GM12864 (cell line): Measurements from ENCODE around the gene KCTD11.

ENCODE experiments used
- DNase-seq: peaks from one replicate; pipeline ENCODE4 v3.0.0-alpha.2; 2011; ENCODE audit warnings: low read depth
- H3K4me3 ChIP-seq: 2 replicates; pipeline ENCODE4 v1.5.1; 2011; ENCODE audit warnings: mild to moderate bottlenecking, low read depth, low read length, control low read depth
- CTCF ChIP-seq: IDR thresholded peaks from 2 replicates; pipeline ENCODE4 v1.5.1; 2011; ENCODE audit warnings: low read depth, mild to moderate bottlenecking, moderate library complexity, low read length, control low read depth, inconsistent platforms; ENCODE audit errors: missing control alignments

Gene KCTD11

DNA sequence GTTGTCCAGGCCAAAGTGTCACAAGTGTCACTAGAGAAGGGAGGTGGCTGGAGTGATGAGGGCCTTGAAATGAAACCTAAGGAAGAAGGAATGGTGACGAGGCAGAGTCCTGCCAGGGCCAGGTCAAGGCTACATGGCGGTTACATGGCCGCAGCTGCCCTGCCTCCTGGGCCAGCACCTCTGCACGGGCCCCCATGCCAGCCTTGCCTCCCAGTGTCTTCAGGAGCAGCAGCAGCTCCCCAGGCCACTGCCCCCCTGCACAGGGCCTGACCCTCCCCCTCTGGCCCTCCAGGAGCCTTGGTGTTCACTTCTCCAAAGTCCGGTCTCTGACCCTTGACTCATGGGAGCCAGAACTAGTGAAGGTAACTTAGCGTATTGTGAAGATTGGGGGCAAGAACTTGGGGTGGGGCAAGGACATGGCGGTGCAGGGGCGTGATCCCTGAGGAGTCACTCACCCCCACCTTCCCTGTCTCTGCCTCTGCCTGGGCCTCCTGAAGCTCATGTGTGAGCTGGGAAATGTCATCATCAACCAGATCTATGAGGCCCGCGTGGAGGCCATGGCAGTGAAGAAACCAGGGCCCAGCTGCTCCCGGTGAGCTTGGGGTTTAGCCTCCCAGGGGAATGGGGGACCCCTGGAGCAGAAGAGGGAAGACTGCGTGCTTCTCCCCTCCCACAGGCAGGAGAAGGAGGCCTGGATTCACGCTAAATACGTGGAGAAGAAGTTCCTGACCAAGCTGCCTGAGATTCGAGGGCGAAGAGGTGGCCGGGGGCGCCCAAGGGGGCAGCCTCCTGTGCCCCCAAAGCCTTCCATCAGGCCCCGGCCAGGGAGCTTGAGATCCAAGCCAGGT is 4.1 kb upstream of the KCTD11 start:
- no peak overlapping the region for H3K4me3 ChIP-seq
- DNase-seq: no peak
- TF ChIP-seq CTCF: no peak

DNA sequence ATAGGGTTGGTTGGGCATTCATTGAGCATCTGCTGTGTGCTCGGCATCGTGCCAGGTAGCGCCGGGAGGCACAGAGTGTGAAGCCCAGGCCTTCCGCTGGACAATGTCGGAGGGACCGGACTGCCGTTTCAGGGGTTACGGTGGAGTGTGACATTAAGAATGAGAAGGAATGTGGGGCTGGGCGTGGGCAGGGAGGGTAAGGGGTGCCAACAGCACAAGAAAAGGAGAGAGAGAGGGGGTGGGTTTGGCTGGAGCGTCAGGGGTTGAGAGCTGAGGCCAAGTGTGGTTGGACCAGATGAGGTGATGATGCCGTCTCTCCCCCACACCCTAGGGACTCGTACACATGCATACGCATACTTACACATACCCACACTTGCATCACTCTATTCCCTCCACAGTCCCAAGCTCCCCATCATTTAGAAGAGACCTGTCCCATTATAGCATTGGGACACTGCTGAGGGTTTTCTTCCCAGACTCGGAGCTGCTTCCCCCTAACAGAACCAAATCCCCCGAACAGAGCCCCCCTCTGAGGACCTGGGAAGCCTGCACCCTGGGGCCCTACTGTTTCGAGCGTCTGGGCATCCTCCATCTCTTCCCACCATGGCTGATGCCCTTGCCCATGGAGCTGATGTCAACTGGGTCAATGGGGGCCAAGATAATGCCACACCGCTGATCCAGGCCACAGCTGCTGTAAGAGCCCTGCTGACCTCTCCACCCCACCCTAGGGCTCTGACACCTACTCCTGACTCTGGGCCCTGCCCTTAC is 3.3 kb upstream of the KCTD11 start:
- DNase-seq: no peak
- H3K4me3 ChIP-seq: no peak overlapping the region
- no peak for TF ChIP-seq CTCF

- peak; percentile 72 for TF ChIP-seq CTCF
- DNase-seq: no peak
- H3K4me3 ChIP-seq: peak overlapping the region; percentile 56
Observed at GRCh38 chr17:7352503-7352889, 534 bp downstream of the KCTD11 start.

DNA sequence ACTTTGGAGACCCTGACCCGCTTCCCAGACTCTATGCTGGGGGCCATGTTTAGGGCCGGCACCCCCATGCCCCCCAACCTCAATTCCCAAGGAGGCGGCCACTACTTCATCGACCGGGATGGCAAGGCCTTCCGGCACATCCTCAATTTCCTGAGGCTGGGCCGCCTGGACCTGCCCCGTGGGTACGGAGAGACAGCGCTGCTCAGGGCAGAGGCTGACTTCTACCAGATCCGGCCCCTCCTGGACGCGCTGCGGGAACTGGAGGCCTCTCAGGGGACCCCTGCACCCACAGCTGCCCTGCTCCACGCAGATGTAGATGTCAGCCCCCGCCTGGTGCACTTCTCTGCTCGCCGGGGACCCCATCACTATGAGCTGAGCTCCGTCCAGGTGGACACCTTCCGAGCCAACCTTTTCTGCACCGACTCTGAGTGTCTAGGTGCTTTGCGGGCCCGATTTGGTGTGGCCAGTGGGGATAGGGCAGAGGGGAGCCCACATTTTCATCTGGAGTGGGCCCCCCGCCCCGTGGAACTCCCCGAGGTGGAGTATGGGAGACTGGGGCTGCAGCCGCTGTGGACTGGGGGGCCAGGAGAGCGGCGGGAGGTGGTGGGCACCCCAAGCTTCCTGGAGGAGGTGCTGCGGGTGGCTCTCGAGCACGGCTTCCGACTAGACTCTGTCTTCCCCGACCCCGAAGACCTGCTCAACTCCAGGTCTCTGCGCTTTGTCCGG is 1.1 kb downstream of the KCTD11 start:
- no peak for TF ChIP-seq CTCF
- H3K4me3 ChIP-seq: peak overlapping the region; percentile 56; the same call in 1 of the 2 replicates
- DNase-seq: no peak

DNA sequence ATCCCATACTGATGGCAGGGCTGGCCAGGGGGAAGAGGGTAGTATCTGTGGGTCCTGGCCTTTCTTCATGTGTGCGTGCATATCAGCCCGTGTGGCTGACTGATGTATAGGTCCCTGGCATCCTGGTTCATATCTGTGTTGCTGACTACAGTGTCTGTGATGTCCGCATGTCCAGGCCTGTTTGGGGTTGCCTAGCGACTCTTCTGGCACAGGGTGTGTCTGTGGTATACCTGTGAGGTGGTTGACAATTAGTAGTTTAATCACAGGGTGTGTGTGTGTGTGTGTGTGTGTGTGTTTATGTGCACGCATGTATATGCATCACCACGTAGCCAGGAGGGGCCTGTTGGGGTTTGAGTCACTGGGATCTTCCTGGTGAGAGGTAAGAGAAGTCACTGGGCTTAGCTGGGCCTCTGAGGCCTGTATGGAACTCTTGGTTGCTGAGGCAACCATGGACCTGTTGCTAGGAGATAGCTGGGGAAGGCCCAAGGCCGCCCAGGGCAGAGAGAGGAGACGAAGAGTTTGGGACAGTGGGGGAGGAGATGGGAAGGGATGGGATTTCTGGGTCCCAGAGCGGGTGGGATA is 2.4 kb downstream of the KCTD11 start:
- no peak for TF ChIP-seq CTCF

GRCh38 chr17:7355053-7355452 is 3.1 kb downstream of the KCTD11 start, which contains the start of gene TMEM95:
Gene TMEM95 (plus strand): TSS chr17:7355156. CDS start chr17:7355205, 49 bp downstream.
- no peak for TF ChIP-seq CTCF
- DNase-seq: no peak
- no peak within 1 kb of the TSS for H3K4me3 ChIP-seq

More for the DNA sequence above, 2.4 kb downstream of the KCTD11 start:
- no peak for DNase-seq
- H3K4me3 ChIP-seq: no peak overlapping the region
